GM19043 (cell line): ENCODE results near the gene MARK3.

Source experiments
- ATAC-seq: cut with Tn5 transposase; IDR thresholded peaks from one replicate; pipeline ENCODE4 v1.9.1; 2021; ENCODE audit warnings: low read depth; ENCODE audit not compliant: unreplicated experiment

MARK3 gene

GRCh38 chr14:103533137-103533998 lies 148.2 kb downstream of the MARK3 start:
- ATAC-seq, result no peak

GRCh38 chr14:103533999-103534575 lies 148.9 kb downstream of the MARK3 start:
- no peak for ATAC-seq

- no peak for ATAC-seq
These were observed 149.4 kb downstream of the MARK3 start for GRCh38 chr14:103534576-103535061.

GRCh38 chr14:103535081-103535890 lies 150.1 kb downstream of the MARK3 start:
- no peak for ATAC-seq

GRCh38 chr14:103535891-103536565 lies 150.8 kb downstream of the MARK3 start:
- ATAC-seq, result no peak

- no peak for ATAC-seq
These were observed 151.5 kb downstream of the MARK3 start for GRCh38 chr14:103536693-103537092.

GRCh38 chr14:103537175-103537990 lies 152.2 kb downstream of the MARK3 start:
- ATAC-seq, result no peak

- ATAC-seq, result no peak
These were observed 153.3 kb downstream of the MARK3 start for GRCh38 chr14:103538291-103539055.

GRCh38 chr14:103539056-103539825 lies 154.0 kb downstream of the MARK3 start:
- no peak for ATAC-seq

- no peak for ATAC-seq
These were observed 155.8 kb downstream of the MARK3 start for GRCh38 chr14:103540821-103541708.

GRCh38 chr14:103541709-103542604 lies 156.7 kb downstream of the MARK3 start:
- ATAC-seq, result no peak

GRCh38 chr14:103542605-103543088 lies 157.4 kb downstream of the MARK3 start:
- no peak for ATAC-seq

GRCh38 chr14:103543140-103543539 lies 157.9 kb downstream of the MARK3 start:
- no peak for ATAC-seq

- ATAC-seq, result no peak
These were observed 158.6 kb downstream of the MARK3 start for GRCh38 chr14:103543721-103544387.

GRCh38 chr14:103544388-103545218 lies 159.4 kb downstream of the MARK3 start:
- no peak for ATAC-seq
